Astrocyte of the cerebellum (primary cell): ENCODE results near the gene TUBG1.
A peak's percentile ranks its signal among the peaks of the same experiment; 100 is the strongest.

Experiments
- DNase-seq: peaks from one replicate; pipeline ENCODE4 v3.0.0-alpha.2; 2011; ENCODE audit warnings: low read depth
- H3K4me3 ChIP-seq: 2 replicates; pipeline ENCODE4 v1.5.1; 2011; ENCODE audit warnings: mild to moderate bottlenecking, low read depth, low read length, moderate library complexity
- in situ Hi-C: cut with HindIII; loops from 2 replicates; pipeline ENCODE4 v1.10.0; 2017; ENCODE audit warnings: low sequenced_read_pairs
- TF ChIP-seq, protein P1 (sequence below): IDR thresholded peaks from 2 replicates; pipeline ENCODE4 v1.5.1; 2012; ENCODE audit warnings: low read length, low read depth, moderate library complexity, mild to moderate bottlenecking; ENCODE audit errors: missing control alignments

The TUBG1 gene

DNA sequence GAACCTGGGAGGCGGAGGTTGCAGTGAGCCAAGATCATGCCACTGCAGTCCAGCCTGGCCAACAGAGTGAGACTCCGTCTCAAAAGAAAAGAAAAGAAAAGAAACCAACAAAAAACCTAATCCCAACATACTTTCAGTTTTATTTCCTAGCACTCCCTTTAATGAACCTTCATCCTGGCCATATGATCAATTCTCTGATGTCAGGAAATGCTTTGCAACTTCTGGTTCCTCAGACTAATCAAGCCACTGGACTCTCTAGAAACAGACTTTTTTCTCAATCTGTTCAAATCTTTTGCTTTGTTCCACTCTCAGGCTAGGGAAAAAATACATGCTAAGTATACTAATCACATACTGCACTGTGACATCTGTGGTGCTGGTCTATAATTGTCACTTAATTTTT lies 18.6 kb upstream of the TUBG1 start:
- DNase-seq = no peak
- TF ChIP-seq, protein P1, sequence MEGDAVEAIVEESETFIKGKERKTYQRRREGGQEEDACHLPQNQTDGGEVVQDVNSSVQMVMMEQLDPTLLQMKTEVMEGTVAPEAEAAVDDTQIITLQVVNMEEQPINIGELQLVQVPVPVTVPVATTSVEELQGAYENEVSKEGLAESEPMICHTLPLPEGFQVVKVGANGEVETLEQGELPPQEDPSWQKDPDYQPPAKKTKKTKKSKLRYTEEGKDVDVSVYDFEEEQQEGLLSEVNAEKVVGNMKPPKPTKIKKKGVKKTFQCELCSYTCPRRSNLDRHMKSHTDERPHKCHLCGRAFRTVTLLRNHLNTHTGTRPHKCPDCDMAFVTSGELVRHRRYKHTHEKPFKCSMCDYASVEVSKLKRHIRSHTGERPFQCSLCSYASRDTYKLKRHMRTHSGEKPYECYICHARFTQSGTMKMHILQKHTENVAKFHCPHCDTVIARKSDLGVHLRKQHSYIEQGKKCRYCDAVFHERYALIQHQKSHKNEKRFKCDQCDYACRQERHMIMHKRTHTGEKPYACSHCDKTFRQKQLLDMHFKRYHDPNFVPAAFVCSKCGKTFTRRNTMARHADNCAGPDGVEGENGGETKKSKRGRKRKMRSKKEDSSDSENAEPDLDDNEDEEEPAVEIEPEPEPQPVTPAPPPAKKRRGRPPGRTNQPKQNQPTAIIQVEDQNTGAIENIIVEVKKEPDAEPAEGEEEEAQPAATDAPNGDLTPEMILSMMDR = no peak
- no peak overlapping the region for H3K4me3 ChIP-seq
- in situ Hi-C loops = no loop called here

DNA sequence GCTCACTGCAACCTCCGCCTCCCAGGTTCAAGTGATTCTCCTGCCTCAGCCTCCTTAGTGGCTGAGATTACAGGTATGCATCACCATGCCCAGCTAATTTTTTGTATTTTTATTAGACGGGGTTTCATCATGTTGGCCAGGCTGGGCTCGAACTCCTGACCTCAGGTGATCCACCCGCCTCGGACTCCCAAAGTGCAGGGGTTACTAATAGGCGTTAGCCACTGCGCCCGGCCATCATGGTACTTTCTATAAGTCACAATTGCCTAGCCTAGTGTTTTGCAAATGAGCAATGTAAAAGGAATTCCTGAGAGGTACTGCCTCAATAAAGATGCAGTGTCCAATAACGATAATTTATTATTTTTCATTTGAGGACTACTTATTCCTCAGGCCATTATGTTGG lies 18.1 kb upstream of the TUBG1 start:
- in situ Hi-C loops = no loop called here
- H3K4me3 ChIP-seq = no peak overlapping the region
- TF ChIP-seq, protein P1 = no peak
- no peak for DNase-seq

DNA sequence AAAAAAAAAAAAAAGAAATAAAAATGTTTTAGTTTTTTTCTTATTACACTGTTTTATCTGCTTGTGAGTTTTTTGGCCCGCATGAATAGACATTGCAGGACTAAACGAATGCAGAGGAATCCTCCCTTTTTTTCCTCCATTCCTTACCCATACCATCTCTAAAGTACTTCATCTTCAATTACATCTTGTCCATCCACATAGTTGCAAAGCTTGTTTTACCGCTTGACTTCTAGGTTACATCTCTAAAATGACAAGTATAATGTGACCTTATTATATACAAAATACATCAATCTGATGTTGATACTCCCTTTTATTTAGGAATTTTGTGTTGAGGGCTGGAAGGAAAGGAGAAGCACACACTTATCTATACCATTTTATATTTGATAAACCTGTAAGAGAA lies 13.1 kb upstream of the TUBG1 start:
- no peak overlapping the region for H3K4me3 ChIP-seq
- DNase-seq = no peak
- TF ChIP-seq, protein P1 = no peak
- in situ Hi-C loops = no loop called here

- H3K4me3 ChIP-seq = no peak overlapping the region
- in situ Hi-C loops = no loop called here
- TF ChIP-seq, protein P1 = no peak
- no peak for DNase-seq
Measured at GRCh38 chr17:42598905-42599304, 10.6 kb upstream of the TUBG1 start.

GRCh38 chr17:42603318-42603717 lies 6.2 kb upstream of the TUBG1 start:
- DNase-seq = no peak

DNA sequence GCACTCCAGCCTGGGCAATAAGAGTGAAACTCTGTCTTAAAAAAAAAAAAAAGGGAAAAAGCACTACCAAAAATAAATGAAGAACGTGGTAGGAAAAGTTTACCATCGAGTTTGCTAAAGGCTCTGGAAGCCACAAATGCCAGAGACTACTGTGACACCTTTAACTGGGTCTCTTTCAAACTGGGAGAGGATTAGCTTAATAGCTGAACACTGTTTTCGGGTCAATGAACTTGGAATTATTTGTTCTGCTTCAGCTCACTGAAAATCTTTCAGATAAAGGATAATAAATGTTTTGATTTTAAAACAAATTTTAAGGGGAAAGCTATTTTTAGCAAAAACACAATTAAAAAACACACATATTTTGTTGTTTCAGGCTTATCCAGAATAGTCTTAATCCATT lies 1.7 kb upstream of the TUBG1 start:
- peak overlapping the region; percentile 83 for H3K4me3 ChIP-seq
- DNase-seq = no peak
- in situ Hi-C loops = loop anchor here (5.0 kb wide), 1 partner anchor 55 kb away; no protein-coding TSS in a partner anchor
- TF ChIP-seq, protein P1 = no peak

More at GRCh38 chr17:42603318-42603717, 6.2 kb upstream of the TUBG1 start:
- no peak overlapping the region for H3K4me3 ChIP-seq
- in situ Hi-C loops = no loop called here
- TF ChIP-seq, protein P1 = no peak
